Caco-2 (cell line): Measurements from ENCODE around the gene TENT5D. TPM values are rescaled to one million over a fixed set of nuclear protein-coding genes. Genes with fewer than 3 reads are reported as not detected.
A peak's percentile ranks its signal among the peaks of the same experiment; 100 is the strongest.

ENCODE experiments used
- BruUV-seq: library from RNA; stranded (reverse); fragments of 400-500 nt; replicated peaks from 2 replicates; lab custom pipeline; 2021; lab: Mats Ljungman, UMichigan
- CTCF ChIA-PET: fragments of 300-600 bp; sonication (Branson Sonifier 250); formaldehyde crosslinking; loops from one replicate; lab custom pipeline; 2022; ENCODE audit warnings: antibody characterized with exemption; lab: Charles Lee
- POLR2A ChIA-PET: fragments of 300-600 bp; sonication (Branson Sonifier 250); formaldehyde crosslinking; loops from one replicate; lab custom pipeline; 2022; ENCODE audit warnings: antibody characterized with exemption; lab: Charles Lee
- DNase-seq, 2 experiments: peaks; one replicate each; pipeline versions ENCODE4 v3.0.0 to v3.0.0-alpha.2; 2020 to 2022
- H3K27me3 ChIP-seq: replicated peaks from 2 replicates; pipeline ENCODE4 v1.6.0; 2011; ENCODE audit warnings: low read length; ENCODE audit not compliant: control insufficient read depth, insufficient read depth
- H3K36me3 ChIP-seq: 2 replicates; pipeline ENCODE4 v1.5.1; 2011; ENCODE audit warnings: low read length; ENCODE audit not compliant: control insufficient read depth, insufficient read depth
- H3K4me1 ChIP-seq: fragments of 250-450 bp; sonication (Bioruptor Pico); 2 replicates; pipeline ENCODE4 v1.5.1; 2020; ENCODE audit warnings: mild to moderate bottlenecking
- H3K4me3 ChIP-seq: 2 replicates; pipeline ENCODE4 v1.5.1; 2011; ENCODE audit warnings: low read depth, mild to moderate bottlenecking, control low read depth, low read length
- H3K9me3 ChIP-seq: fragments of 250-450 bp; sonication (Bioruptor Pico); 2 replicates; pipeline ENCODE4 v1.5.1; 2020; ENCODE audit warnings: mild to moderate bottlenecking, moderate library complexity
- H3K27ac Mint-ChIP-seq: one replicate; pipeline ENCODE4 v1.8.0; 2022; ENCODE audit warnings: mixed read lengths; ENCODE audit not compliant: unreplicated experiment
- H3K27me3 Mint-ChIP-seq: one replicate; pipeline ENCODE4 v1.8.0; 2022; ENCODE audit warnings: mixed read lengths; ENCODE audit not compliant: insufficient read depth, unreplicated experiment
- H3K36me3 Mint-ChIP-seq: one replicate; pipeline ENCODE4 v1.8.0; 2022; ENCODE audit warnings: mild to moderate bottlenecking, mixed read lengths; ENCODE audit not compliant: insufficient read depth, unreplicated experiment
- H3K4me1 Mint-ChIP-seq: one replicate; pipeline ENCODE4 v1.8.0; 2022; ENCODE audit warnings: low read depth, mixed read lengths; ENCODE audit not compliant: unreplicated experiment
- H3K4me3 Mint-ChIP-seq: one replicate; pipeline ENCODE4 v1.8.0; 2022; ENCODE audit warnings: mild to moderate bottlenecking, moderate library complexity, mixed read lengths; ENCODE audit not compliant: unreplicated experiment
- H3K9me3 Mint-ChIP-seq: one replicate; pipeline ENCODE4 v1.8.0; 2022; ENCODE audit warnings: mixed read lengths; ENCODE audit not compliant: unreplicated experiment
- intact Hi-C: fragments of 100-400 bp; cut with micrococcal nuclease; formaldehyde crosslinking; loops from one replicate; pipeline ENCODE4 v1.10.0; 2022; ENCODE audit not compliant: unreplicated experiment
- total RNA-seq: library from RNA; stranded (reverse); gene quantifications from 2 replicates; pipeline ENCODE4 v1.2.3, GENCODE V29; 2022
- TF ChIP-seq, protein P1 (sequence below), 2 experiments: fragments of 200-600 bp in 1 of 2; IDR thresholded peaks; 1 replicate in 1 of 2; 2 replicates in 1 of 2; pipeline versions ENCODE4 v1.5.1 to v1.8.0; 2011 to 2022; ENCODE audit warnings: antibody characterized with exemption in 1 of 2, control low read depth in 1 of 2, inconsistent platforms in 1 of 2, low read depth in 1 of 2, low read length in 1 of 2, mild to moderate bottlenecking in 1 of 2, moderate library complexity in 1 of 2; ENCODE audit not compliant: insufficient read depth in 1 of 2, severe bottlenecking in 1 of 2, unreplicated experiment in 1 of 2

TENT5D gene
- total RNA-seq, 1 experiment from 2014 or later, result not detected

DNA sequence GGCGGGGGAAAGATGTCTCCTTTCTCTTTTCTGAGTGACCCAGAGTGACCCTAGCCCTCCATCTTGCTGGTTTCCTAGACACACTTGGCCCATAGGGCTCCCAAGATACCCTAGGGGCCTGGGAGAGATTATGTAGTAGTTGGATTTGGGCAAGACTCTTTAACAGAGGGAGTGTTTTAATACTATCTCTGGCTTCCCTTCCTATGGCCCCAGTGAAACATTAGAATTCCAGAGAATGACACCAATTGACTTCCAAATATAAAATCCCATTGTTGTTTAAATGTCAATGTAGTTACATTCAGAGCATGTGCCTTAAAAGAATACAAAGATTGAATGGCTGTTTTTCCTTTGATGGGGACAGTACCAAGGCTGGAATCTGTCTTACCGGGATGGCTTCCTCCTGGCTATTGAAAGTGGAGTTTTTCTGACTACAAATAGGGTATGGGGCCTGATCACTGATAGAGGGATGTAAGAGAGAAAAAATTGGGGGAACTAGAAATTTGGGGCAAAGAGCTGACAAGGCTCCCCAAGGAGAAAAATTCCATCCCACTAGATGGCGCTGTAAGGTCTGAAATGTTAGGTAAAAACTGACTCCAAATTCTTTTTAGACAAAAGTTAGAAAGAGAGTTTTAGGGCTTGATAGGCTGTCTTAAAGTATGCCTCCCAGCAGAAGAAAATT, 10.7 kb downstream of the TENT5D start:
- CTCF ChIA-PET, result no interaction called here

DNA sequence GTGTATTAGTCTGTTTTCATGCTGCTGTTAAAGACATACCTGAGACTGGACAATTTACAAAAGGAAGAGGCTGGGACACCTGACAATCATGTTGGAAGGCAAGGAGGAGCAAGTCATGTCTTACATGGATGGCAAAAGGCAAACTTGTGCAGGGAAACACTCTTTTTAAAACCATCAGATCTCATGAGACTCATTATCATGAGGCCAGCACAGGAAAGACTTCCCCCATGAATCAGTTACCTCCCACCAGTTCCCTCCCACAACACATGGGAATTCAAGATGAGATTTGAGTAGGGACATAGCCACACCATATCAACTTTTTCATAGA, 11.2 kb downstream of the TENT5D start:
- no peak overlapping the region for H3K4me3 Mint-ChIP-seq
- no peaks in the 10 kb centered on the region for H3K27me3 ChIP-seq
- no peaks in the 10 kb centered on the region for H3K4me1 ChIP-seq
- peaks cover 19% of the 10 kb centered on the region for H3K9me3 Mint-ChIP-seq
- TF ChIP-seq, protein P1, sequence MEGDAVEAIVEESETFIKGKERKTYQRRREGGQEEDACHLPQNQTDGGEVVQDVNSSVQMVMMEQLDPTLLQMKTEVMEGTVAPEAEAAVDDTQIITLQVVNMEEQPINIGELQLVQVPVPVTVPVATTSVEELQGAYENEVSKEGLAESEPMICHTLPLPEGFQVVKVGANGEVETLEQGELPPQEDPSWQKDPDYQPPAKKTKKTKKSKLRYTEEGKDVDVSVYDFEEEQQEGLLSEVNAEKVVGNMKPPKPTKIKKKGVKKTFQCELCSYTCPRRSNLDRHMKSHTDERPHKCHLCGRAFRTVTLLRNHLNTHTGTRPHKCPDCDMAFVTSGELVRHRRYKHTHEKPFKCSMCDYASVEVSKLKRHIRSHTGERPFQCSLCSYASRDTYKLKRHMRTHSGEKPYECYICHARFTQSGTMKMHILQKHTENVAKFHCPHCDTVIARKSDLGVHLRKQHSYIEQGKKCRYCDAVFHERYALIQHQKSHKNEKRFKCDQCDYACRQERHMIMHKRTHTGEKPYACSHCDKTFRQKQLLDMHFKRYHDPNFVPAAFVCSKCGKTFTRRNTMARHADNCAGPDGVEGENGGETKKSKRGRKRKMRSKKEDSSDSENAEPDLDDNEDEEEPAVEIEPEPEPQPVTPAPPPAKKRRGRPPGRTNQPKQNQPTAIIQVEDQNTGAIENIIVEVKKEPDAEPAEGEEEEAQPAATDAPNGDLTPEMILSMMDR (IDR thresholded peaks at IDR 0.05; ENCODE audit: insufficient read depth in 1 of 2, low read depth in 1 of 2, low read length in 1 of 2, severe bottlenecking in 1 of 2, unreplicated experiment in 1 of 2), result no peak
- DNase-seq, result no peak
- no peaks in the 10 kb centered on the region for H3K27me3 Mint-ChIP-seq
- intact Hi-C loops, result loop anchor here (5.0 kb wide), 1 partner anchor 146 kb away; no protein-coding TSS in a partner anchor
- no TSS peak for BruUV-seq
- POLR2A ChIA-PET, result no interaction called here
- no peaks in the 10 kb centered on the region for H3K36me3 ChIP-seq
- H3K9me3 ChIP-seq, result no peaks in the 10 kb centered on the region
- H3K4me3 ChIP-seq, result no peak overlapping the region
- no peaks in the 10 kb centered on the region for H3K4me1 Mint-ChIP-seq
- no peak overlapping the region for H3K27ac Mint-ChIP-seq
- CTCF ChIA-PET, result no interaction called here
- no peaks in the 10 kb centered on the region for H3K36me3 Mint-ChIP-seq

More for the DNA sequence above, 10.7 kb downstream of the TENT5D start:
- TF ChIP-seq, protein P1 (IDR thresholded peaks at IDR 0.05; ENCODE audit: insufficient read depth in 1 of 2, low read depth in 1 of 2, low read length in 1 of 2, severe bottlenecking in 1 of 2, unreplicated experiment in 1 of 2), result no peak
- H3K4me3 ChIP-seq, result no peak overlapping the region
- H3K9me3 ChIP-seq, result no peaks in the 10 kb centered on the region
- DNase-seq, result peak in 1 of 2 experiments; percentile 2
- intact Hi-C loops, result loop anchor here (5.0 kb wide), 1 partner anchor 146 kb away; no protein-coding TSS in a partner anchor
- Mint-ChIP-seq H3K9me3 (peaks cover 19% of the 10 kb centered on the region), H3K4me3 (no peak overlapping the region), H3K27ac (no peak overlapping the region), H3K27me3 (no peaks in the 10 kb centered on the region), H3K36me3 (no peaks in the 10 kb centered on the region), H3K4me1 (no peaks in the 10 kb centered on the region)
- no peaks in the 10 kb centered on the region for H3K36me3 ChIP-seq
- no peaks in the 10 kb centered on the region for H3K27me3 ChIP-seq
- H3K4me1 ChIP-seq, result no peaks in the 10 kb centered on the region
- BruUV-seq, result no TSS peak
- POLR2A ChIA-PET, result no interaction called here

- Histone ChIP-seq H3K36me3 (no peaks in the 10 kb centered on the region), H3K4me3 (no peak overlapping the region), H3K27me3 (no peaks in the 10 kb centered on the region), H3K4me1 (no peaks in the 10 kb centered on the region), H3K9me3 (no peaks in the 10 kb centered on the region)
- ChIA-PET CTCF (no interaction called here), POLR2A (no interaction called here)
- Mint-ChIP-seq H3K4me1 (no peaks in the 10 kb centered on the region), H3K36me3 (no peaks in the 10 kb centered on the region), H3K27me3 (no peaks in the 10 kb centered on the region), H3K9me3 (peaks cover 11% of the 10 kb centered on the region), H3K27ac (no peak overlapping the region), H3K4me3 (no peak overlapping the region)
- no TSS peak for BruUV-seq
- no peak for DNase-seq
- TF ChIP-seq, protein P1 (IDR thresholded peaks at IDR 0.05; ENCODE audit: insufficient read depth in 1 of 2, low read depth in 1 of 2, low read length in 1 of 2, severe bottlenecking in 1 of 2, unreplicated experiment in 1 of 2), result no peak
- intact Hi-C loops, result loop anchor here (5.0 kb wide), 1 partner anchor 145 kb away; no protein-coding TSS in a partner anchor
Observed at GRCh38 chrX:80432441-80432840, 12.2 kb downstream of the TENT5D start.
